Activated CD8-positive, alpha-beta memory T cell treated with anti-CD3 and anti-CD28 coated beads for 4 hours (primary cell): ENCODE results near the gene RNF141.

Source experiments
- DNase-seq, 2 donors: peaks; one replicate each; pipeline ENCODE4 v3.0.0-alpha.2; 2020; ENCODE audit warnings: low read depth in 2 of 2

RNF141 gene

DNA sequence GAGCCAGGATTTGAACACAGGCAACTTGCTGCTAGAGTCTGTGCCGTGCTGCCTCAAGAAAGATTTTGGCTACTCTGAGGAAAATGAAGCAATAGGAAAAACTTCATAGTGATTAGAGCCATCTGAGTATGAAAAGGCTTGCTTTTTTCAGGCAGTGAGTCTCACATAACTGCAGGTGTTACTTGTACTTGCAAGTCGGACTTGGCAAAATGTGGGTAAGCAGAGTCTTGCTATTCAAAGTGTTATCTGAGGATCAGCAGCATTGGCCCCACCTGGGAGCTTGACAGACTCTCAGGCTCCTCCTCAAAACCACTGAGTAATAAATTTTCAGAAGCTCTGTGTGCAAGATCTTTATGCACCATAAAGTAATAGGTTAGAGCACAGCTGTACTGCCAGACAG lies 18.1 kb downstream of the RNF141 start:
- DNase-seq, result no peak

DNA sequence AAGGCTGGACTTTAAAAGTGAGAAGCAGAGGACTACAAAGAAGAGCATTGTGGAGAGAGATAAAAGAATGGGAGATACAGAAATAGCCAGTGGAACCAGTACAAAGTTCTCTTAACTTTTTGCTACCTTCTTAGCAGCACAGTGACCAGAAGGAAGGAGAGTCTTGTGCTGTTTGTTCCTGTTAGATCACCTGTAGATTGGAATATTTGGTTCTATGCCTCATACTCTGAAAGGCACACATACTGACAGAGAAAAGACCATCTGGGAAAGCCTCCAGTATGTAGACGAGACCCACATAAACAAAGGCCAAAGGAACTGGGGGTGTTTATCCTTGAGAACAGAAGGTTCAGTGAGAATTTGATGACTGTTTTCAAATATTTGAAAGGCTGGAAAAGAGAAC lies 18.7 kb downstream of the RNF141 start:
- no peak for DNase-seq

DNA sequence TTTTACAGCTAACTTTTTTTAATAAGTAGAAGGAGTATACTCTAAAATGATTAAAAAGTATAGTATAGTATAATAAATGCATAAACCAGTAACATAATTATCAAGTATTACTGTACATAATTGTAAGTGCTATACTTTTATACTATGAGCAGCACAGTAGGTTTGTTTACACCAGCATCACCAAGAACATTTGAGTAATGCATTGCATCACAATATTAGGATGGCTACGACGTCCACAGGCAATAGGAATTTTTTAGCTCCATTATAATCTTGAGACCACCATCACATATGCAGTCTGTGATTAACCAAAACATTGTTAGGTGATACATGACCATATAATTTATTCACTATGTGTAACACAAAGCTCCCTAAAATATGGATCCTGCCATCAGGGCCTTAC lies 20.4 kb downstream of the RNF141 start:
- DNase-seq, result no peak

DNA sequence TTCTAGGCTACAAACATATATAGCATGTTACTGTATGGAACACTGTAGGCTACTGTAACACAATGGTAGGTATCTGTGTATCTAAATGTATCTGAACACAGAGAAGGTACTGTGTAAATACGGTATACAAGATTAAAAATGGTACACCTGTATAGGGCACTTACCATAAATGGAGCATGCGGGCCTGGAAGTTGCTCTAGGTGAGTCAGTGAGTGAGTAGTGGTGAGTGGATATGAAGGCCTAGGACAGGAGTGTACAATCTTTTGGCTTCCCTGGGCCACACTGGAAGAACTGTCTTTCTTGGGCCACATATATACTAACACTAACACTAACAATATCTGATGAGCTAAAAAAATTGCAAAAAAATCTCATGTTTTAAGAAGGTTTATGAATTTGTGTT lies 21.4 kb downstream of the RNF141 start:
- no peak for DNase-seq

DNA sequence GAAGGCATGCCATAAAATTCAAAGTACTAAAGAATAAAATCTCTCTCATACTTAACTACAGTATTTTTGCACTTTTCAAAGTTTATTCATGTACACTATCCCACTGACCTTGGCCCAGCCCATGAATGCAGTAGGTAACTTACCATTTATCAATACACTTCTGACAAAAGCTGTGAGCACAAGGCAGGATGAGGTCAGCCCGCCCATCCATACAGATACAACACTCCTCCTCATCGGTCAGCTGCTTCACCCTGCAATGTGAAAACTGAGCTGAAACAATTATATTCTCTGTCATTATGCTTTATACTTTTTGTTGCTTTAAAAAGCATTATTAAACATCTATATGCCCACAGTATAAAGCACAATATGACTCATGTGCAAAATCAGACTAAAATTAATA lies 22.1 kb downstream of the RNF141 start:
- no peak for DNase-seq

DNA sequence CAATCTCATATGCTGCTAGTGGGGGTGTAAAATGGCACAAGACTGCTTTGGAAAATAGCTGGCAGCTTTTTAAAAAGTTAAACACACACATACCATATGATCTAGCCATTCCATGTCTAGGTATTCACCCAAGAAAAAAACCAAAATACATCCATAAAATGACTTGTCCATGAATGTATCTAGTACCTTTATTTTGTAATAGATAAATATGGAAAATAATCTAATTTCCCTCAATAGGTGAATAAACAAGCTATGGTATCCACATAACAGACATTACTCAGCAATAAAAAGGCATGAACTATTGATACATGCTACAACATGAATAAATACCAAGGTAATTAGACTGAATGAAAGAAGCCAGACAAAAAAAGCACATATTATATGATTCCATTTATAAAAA lies 22.9 kb downstream of the RNF141 start:
- no peak for DNase-seq

DNA sequence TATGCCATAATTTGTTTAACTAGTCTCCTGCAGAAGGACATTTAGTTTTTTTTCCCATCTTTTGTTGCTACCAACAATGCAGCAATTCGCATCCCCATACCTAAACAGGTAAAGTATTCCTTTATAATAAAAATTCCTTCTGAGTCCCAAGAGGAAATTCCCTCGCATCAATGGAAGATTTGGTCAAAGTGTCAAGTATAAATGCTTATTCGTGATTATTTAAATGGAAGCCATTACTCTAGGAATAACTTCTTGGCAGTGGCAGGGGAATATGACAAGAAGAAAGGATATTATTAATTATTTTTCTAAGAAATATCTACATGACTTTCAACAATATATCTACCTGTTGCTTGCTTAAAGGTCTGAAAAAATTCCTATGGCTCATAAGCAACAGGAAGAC lies 25.6 kb downstream of the RNF141 start:
- DNase-seq, result no peak

DNA sequence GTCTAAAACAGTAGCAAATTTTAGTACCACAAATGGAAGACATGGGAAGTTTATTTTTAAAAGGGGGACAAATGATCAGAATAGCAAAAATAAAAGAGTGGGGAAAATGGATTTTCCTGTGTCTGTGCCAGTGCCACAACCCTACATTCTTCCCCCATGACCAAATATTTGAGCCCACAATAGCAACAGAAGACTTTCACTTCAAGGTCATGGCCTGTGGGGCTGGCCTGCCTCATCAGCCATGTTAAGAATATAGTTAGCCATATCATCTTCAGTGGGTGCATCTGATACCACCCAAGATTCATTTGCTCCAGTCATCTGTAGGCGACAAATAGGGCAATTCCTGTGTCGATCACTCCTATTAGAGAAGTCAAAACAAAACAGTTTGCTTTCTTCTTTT lies 26.3 kb downstream of the RNF141 start:
- no peak for DNase-seq

DNA sequence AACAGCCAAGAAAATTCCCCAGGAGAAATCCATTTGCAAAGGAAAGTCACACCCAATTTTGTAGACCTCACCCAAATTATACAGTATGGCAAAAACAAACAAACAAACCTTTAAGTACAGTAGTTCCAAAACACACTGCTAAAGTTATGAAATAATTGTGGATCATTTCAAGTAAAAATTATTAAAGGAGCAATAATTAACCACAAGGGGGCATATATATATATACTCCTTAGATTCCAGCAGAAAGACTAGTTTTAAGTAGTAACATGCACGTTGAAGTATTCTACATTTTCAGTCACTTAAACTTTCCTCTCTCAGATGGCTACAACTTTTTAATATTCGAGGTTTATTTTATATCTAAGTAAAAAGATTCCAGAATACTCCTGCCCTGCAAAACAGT lies 26.8 kb downstream of the RNF141 start:
- no peak for DNase-seq

DNA sequence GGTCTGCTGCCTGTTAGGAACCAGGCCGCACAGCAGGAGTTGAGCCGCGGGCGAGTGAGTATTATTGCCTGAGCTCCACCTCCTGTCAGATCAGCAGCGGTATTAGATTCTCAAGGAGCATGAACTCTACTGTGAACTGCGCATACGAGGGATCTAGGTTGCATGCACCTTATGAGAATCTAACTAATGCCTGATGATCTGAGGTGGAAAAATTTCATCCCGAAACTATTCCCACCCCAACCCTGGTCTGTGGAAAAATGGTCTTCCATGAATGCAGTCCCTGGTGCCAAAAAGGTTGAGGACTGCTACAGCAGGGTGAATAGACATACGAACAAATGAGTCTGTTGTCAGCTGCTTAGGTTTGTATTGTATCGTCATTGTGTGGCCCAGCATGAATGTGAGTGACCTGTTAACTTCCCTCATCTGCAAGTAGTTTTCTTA lies 29.8 kb downstream of the RNF141 start:
- DNase-seq, result no peak

DNA sequence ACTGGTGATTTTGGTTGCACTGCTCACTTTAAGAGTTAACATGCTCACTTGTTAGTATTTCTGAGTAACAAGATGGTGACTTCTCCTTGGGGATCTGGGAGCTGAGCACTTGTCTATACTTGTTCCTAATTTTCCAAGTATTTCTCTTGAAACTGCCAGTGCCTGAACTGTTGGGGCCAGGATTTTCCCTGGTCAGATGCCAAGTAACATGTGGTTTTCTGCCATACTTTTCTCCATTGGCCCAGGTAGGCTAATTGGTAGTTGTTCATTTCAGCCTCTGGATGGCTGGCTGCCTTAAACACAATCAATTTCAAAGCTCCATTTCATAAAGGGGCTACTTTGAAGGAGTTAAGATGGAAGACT lies 35.0 kb downstream of the RNF141 start:
- no peak for DNase-seq

DNA sequence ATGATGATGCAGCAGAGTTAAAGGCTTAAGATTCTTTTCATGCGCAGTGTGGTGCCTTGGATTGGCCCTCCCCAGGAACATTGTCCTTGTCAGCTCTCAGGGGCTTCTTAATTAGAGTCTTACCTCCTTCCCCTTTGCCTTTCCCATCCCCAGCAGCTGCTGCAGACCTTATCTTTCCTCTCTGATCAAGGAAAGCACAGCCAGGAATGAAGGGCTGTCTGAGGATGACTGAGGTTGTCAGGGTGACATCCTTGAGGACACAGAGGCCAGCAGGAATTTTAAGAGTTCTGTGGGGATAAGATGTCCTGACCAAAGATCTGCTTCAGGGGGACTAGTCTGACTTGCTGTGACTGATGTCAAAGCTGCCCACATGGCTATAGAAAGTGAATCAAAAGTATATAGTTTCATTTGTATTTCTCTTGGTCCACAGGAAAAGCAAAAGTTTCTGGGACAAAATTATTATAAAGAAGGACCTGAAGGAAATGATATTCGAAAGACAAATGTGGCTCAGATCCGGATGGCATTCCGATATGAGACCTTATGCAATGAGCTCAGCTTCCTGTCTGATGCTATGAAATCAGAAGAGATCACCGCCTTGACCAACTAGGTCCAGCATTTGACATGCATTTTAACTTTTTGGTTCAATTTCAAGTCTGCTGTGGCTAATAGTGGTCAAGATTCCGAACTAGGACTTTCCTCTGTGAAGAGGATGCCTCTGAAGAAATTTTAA lies 35.5 kb downstream of the RNF141 start:
- no peak for DNase-seq

DNA sequence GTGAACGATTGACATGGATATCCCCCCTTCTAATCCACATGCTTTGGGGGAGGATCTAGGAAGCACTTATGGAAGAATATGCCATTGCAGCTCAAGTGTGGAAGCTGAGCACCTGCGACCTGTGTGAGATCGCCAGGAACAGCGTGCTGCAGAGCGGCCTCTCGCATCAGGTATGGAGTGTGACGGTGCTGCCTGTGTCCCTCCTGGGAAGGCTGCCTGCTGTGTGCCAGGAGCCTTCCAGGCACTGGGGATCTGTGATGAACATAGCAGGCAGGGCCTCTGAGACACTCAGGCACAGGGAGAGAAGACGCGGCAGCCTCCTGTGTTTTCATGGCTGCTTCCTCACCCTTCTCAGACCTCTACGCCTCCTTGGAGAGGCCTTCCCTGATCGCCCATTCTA lies 36.5 kb downstream of the RNF141 start:
- no peak for DNase-seq

DNA sequence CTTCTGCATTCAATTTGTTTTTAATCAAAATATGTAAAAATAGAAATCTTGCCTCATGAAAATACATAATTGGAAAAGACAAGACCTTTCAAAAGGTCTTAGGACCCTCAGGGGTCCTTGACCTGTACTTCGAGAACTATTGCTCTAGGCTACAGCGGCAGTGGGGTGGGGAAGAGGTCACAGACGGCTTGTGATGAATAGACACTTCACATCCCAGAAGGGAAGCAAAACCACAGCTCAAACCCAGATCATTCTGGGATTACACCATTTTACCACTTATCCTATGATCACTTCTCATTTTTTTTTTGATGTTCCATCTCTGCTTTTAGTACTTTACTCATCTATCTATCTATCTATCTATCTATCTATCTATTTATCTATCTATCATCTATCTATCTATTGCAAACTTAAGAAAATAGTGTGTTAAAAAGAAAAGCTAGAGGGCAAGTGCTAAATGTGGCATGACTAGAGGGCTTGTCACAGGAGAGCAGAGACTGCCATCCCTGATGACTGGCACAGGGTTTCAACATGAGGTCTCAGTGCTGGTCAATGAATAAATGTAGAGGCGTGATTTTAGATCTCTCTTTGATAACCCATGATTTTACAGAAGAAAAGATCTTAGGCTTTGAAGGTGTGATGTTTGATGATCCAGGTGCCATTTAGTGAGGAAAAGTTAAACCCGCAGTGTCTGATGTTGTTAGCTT lies 37.1 kb downstream of the RNF141 start:
- DNase-seq, result no peak

DNA sequence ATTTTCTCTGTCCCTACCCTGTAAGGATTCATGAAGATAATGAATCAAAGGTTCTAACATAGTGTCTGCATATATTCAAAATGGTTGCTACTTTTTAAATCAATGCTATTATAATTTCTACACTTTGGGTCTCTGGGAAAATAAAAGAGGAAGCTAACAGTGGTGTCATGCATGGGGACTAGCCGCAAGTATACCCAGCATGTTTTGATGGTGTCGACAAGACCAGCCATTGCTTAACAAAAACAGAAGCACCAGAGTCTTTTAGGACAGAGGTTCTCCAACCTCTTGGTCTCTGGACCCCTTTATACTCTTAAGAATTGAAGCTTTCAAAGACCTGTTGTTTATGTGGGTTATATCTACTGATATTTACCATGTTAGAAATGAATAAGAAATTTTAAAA lies 37.8 kb downstream of the RNF141 start:
- DNase-seq, result no peak

DNA sequence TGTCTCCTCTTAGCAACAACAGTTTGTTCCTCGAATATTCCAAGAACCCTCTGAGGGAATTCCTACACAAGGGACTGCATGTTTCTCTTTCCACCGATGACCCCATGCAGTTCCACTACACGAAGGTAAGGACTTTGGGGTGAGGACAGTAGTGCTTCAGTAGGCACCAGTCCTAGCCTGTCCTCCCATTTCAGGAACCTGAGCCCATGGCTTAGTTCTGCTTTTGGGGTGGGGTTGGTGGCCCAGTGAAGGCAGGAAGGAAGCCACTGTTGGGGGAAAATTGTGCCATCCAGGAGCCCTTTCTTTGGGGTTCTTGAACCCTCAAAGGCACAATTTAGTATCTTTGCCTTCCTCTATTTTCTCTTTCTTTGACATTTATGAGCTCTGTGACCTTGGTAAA lies 38.2 kb downstream of the RNF141 start:
- no peak for DNase-seq

DNA sequence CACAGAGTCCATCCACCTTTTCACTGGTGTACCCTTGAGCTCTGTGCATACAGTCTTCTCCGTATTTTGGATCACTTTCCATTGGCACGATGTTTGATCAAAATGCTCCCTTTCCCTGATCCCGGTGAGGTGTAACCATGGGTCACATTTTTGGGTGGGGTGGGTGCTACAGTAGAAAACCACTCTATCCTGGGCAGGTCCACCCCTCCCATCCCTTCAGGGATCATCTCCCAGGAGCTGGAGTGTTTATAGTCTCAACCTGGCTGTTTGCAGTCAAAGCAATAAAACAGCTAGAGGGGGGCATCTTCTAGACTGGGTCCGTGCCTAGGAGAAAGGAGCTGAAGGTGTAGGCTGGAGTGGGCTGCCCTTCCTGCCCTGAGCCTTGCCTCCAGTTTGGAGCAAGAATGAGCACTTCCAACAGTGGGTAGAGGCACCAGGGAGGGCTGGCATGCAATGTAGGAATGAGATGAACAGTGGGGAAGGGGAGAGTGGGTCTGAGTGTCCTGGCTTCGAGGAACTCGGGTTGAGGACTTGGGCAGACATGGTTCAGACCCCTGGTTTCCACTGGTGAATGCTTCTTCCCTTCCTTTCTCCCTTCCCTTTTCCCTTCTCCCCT lies 38.8 kb downstream of the RNF141 start:
- DNase-seq, result no peak

DNA sequence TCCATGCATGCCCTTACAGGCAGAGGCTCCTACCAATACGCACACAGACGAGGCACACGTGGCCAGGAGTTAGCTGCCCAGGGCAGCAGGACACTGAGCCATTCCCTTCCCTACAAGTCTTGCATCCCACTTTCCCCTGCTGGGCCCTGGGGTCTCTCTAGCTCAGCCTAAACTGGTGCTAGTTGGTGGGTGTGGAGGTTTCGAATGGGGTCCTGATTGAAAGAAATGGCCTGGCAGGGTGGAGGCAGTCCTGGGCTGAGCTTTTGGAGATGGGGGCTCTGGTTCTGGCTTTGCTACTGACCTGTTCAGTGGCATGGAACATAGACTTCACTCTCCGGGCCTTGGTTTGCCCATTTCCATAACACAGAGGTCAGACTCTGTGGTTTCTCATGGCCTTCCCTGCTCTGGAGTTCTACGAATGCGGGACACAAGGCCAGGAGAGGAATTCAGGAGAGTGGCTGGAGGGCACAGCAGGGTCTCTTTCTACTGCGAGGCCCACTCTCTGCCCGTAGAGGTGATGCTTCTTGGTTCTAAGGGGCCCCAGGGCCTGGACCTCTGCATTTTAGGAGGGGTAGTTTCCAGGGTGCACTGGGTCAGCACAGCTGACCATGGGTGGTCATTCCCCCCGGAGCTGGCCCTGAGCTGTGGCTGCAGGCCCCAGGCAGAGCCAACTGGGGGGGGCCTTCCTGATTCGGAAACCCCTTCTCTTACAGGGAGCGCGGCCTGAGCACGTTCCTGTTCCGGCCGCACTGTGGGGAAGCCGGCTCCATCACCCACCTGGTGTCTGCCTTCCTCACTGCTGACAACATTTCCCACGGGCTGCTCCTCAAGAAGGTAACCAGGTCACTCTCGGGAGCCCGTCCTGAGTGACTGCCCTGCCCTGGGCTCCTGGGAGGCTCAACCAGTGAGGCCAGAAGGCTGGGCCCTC lies 40.0 kb downstream of the RNF141 start:
- DNase-seq, result no peak

DNA sequence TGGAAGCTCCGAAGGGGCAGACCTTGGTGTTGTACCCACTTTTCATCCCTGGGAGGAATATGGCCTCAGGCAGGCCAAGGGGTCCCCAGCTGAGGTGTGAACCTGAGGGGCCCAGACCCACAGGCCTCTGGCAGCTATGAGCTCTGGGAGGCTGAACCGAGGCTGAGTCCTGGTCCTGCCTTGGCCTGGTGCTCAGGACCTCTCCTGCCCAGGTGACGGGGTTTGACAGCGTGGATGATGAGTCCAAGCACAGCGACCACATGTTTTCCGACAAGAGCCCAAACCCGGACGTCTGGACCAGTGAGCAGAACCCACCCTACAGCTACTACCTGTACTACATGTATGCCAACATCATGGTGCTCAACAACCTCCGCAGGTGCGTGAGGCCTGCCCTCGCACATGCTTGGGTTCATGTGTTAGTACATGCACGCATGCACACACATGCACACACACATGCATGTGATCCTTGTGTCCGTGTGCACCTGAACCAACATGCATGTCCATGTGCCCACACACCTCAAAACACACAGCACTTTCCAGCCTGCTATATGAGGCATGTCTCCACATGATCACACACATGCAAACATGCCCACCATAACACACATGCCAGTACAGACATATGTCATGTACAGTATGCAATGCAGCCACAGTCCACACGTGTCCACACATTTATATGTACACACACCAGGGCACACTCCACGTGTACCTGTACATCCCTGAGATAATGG lies 40.9 kb downstream of the RNF141 start:
- DNase-seq, result no peak

DNA sequence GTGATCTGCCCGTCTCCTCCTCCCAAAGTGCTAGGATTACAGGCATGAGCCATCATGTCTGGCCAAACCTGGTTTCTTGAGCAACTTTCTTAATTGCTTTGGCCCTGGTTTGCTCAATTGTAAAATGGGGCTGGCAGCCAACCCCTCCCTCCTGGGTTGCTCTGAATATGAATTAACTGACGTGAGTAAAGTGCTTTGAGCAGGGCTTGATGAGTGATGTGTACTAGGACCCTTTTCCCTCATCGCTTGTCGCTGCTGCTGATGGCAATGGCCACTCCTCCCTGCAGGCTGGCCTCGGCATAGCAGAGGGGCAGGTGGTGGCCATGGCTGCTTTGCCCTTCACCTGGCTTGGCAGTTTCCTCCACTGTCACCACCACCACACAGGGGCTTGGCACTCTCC lies 41.5 kb downstream of the RNF141 start:
- DNase-seq, result no peak

DNA sequence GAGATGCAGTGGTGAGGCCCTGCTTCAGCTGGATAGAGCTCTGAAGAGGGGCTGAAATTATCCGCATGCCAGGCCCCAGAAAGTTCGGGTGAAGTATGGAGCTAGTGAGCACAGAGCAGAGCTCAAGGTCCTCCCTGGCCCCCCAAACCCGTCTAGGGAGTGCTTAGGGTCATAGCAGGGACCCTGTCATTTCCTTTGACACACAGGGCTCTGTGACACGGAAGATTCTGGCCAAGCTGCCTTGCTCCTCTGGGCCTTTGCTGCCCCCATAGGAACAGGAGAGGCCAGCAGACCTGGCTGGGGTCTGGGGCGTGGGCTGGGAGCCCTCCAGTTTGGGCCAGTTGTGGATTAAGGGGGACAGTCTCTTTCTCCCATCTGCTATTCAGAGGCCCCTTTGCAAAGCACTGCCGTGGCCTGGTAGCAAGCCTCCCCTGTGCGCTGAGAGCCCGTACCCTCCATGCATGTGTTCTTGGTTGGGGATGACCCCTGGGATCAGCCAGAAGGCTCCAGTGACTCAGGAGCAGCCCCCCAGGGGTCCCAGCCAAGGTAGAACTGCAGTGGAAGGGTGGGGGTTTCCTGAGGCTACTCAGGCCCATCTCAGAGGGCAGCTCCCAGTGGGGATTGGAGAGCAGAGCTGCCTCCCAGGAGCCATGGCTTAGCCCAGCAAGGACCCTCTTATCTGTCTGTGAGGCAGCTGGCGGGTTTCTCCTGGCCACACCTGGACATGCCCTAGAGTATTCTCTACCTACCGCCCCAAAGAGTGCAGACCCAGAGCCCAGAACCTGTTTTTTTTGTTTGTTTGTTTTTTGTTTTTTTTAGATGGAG lies 42.3 kb downstream of the RNF141 start:
- no peak for DNase-seq
